HCT116 (cell line): ENCODE measurements around the gene ALG3. TPM values are rescaled to one million over a fixed set of nuclear protein-coding genes. Genes with fewer than 3 reads are reported as not detected.

ENCODE experiments used
- ATAC-seq: fragments of 200-7000 bp; cut with Tn5 transposase; 2 replicates; pipeline ENCODE4 v1.9.1; 2020; ENCODE audit warnings: mild to moderate bottlenecking, moderate library complexity
- Bru-seq: library from RNA; stranded (reverse); fragments of 400-500 nt; gene quantifications from one replicate; lab custom pipeline; 2021; lab: Mats Ljungman, UMichigan
- BruChase-seq, 2 experiments: library from RNA; stranded (reverse); fragments of 400-500 nt; gene quantifications; one replicate each; lab custom pipeline; 2021; lab: Mats Ljungman, UMichigan
- BruUV-seq: library from RNA; stranded (reverse); fragments of 400-500 nt; replicated peaks from 2 replicates; lab custom pipeline; 2021; lab: Mats Ljungman, UMichigan
- CTCF ChIA-PET: fragments of 300-600 bp; sonication (Branson Sonifier 250); formaldehyde crosslinking; loops from one replicate; lab custom pipeline; 2021; ENCODE audit warnings: antibody characterized with exemption; lab: Charles Lee
- POLR2A ChIA-PET: fragments of 300-600, 350-600 bp; sonication (Branson Sonifier 250); formaldehyde crosslinking; loops from one replicate; lab custom pipeline; 2021; ENCODE audit warnings: antibody characterized with exemption; lab: Charles Lee
- RAD21 ChIA-PET, 2 experiments: fragments of 300-600 bp; sonication (Branson Sonifier 250); formaldehyde crosslinking; loops; one replicate each; lab custom pipeline; 2023; ENCODE audit warnings: low total read pairs in 2 of 2; ENCODE audit not compliant: uncharacterized antibody in 2 of 2, unreplicated experiment in 2 of 2, low non-redundant PET in 1 of 2; lab: Charles Lee
- DNase-seq: peaks from one replicate; pipeline ENCODE4 v3.0.0-alpha.2; 2010; ENCODE audit warnings: low read depth, low spot score
- H2AFZ ChIP-seq: fragments of 200-600 bp; shearing (Covaris generic), sonication (generic); 2 replicates; pipeline ENCODE4 v1.6.1; 2017; ENCODE audit warnings: low read depth, mixed run types, mixed read lengths, antibody characterized with exemption, low read length; ENCODE audit not compliant: poor library complexity, severe bottlenecking
- H3K27ac ChIP-seq: 2 replicates; pipeline ENCODE4 v1.5.1; 2012; ENCODE audit warnings: low read depth, low read length
- H3K27me3 ChIP-seq: fragments of 200-600 bp; sonication (generic); 2 replicates; pipeline ENCODE4 v1.6.1; 2016; ENCODE audit warnings: mixed run types, low read length, mixed read lengths; ENCODE audit not compliant: insufficient read depth
- H3K36me3 ChIP-seq, 2 experiments: fragments of 200-500 bp in 1 of 2; fragments of 200-600 bp in 1 of 2; sonication (Bioruptor generic) in 1 of 2; sonication (generic) in 1 of 2; 2 replicates each; pipeline versions ENCODE4 v1.5.1 to v1.6.1; 2014 to 2016; ENCODE audit warnings: low read length in 2 of 2, inconsistent platforms in 1 of 2, mixed read lengths in 1 of 2, mixed run types in 1 of 2; ENCODE audit not compliant: insufficient read depth in 2 of 2, control insufficient read depth in 1 of 2
- H3K4me1 ChIP-seq, 2 experiments: fragments of 200-600 bp in 1 of 2; sonication (generic) in 1 of 2; 2 replicates each; pipeline versions ENCODE4 v1.5.1 to v1.6.1; 2012 to 2017; ENCODE audit warnings: low read length in 2 of 2, inconsistent platforms in 1 of 2, mild to moderate bottlenecking in 1 of 2, mixed read lengths in 1 of 2, mixed run types in 1 of 2, moderate library complexity in 1 of 2; ENCODE audit not compliant: insufficient read depth in 2 of 2, control insufficient read depth in 1 of 2
- H3K4me2 ChIP-seq: fragments of 200-600 bp; sonication (generic); 2 replicates; pipeline ENCODE4 v1.6.1; 2017; ENCODE audit warnings: mixed run types, low read length, mixed read lengths
- H3K4me3 ChIP-seq, 2 experiments: fragments of 200-600 bp in 1 of 2; sonication (generic) in 1 of 2; replicated peaks in 1 of 2; 2 replicates each; pipeline ENCODE4 v1.5.1; 2011 to 2016; ENCODE audit warnings: low read length in 2 of 2, control low read depth in 1 of 2, low read depth in 1 of 2, mild to moderate bottlenecking in 1 of 2, mixed read lengths in 1 of 2, mixed run types in 1 of 2
- H3K79me2 ChIP-seq: fragments of 200-600 bp; sonication (generic); 2 replicates; pipeline ENCODE4 v1.6.1; 2017; ENCODE audit warnings: mild to moderate bottlenecking, mixed run types, low read length, moderate library complexity, mixed read lengths; ENCODE audit not compliant: insufficient read depth
- H3K9ac ChIP-seq: fragments of 200-600 bp; sonication (generic); 2 replicates; pipeline ENCODE4 v1.6.1; 2016; ENCODE audit warnings: low read length, mixed read lengths
- H3K9me2 ChIP-seq: fragments of 200-600 bp; sonication (generic), shearing (Covaris generic); 2 replicates; pipeline ENCODE4 v1.6.1; 2017; ENCODE audit warnings: mixed run types, mild to moderate bottlenecking, moderate library complexity; ENCODE audit not compliant: insufficient read depth
- H3K9me3 ChIP-seq, 2 experiments: fragments of 200-500 bp in 1 of 2; fragments of 200-600 bp in 1 of 2; sonication (Bioruptor generic) in 1 of 2; sonication (generic) in 1 of 2; 2 replicates each; pipeline ENCODE4 v1.6.1; 2014 to 2017; ENCODE audit warnings: low read length in 2 of 2, mixed read lengths in 2 of 2, inconsistent platforms in 1 of 2, low read depth in 1 of 2, mild to moderate bottlenecking in 1 of 2, mixed run types in 1 of 2, moderate library complexity in 1 of 2; ENCODE audit not compliant: control insufficient read depth in 1 of 2, insufficient read depth in 1 of 2
- H4K20me1 ChIP-seq: fragments of 200-600 bp; sonication (generic), shearing (Covaris generic); 2 replicates; pipeline ENCODE4 v1.6.1; 2017; ENCODE audit warnings: mixed run types, mild to moderate bottlenecking, moderate library complexity; ENCODE audit not compliant: insufficient read depth
- CTCF ChIP-seq, 3 experiments: fragments of 200-600 bp in 1 of 3; sonication (generic) in 1 of 3; IDR thresholded peaks in 2 of 3; conservative IDR thresholded peaks in 1 of 3; 2 replicates each; pipeline ENCODE4 v1.5.1; 2012 to 2017; ENCODE audit warnings: low read depth in 2 of 3, low read length in 2 of 3, antibody characterized with exemption in 1 of 3, borderline replicate concordance in 1 of 3, control low read depth in 1 of 3, mild to moderate bottlenecking in 1 of 3, mixed read lengths in 1 of 3, mixed run types in 1 of 3, moderate library complexity in 1 of 3; ENCODE audit not compliant: insufficient read depth in 1 of 3
- JUND ChIP-seq: IDR thresholded peaks from 2 replicates; pipeline ENCODE4 v1.6.1; 2012
- MAX ChIP-seq: IDR thresholded peaks from 2 replicates; pipeline ENCODE4 v1.6.1; 2012
- POLR2A ChIP-seq: IDR thresholded peaks from 2 replicates; pipeline ENCODE4 v1.7.0; 2011; ENCODE audit warnings: borderline replicate concordance; ENCODE audit not compliant: insufficient read depth, insufficient read length; ENCODE audit errors: extremely low read depth
- POLR2AphosphoS5 ChIP-seq: IDR thresholded peaks from 2 replicates; pipeline ENCODE4 v1.6.1; 2011; ENCODE audit warnings: mild to moderate bottlenecking, low read depth, low read length, moderate library complexity
- REST ChIP-seq: IDR thresholded peaks from 2 replicates; pipeline ENCODE4 v1.6.1; 2012; ENCODE audit warnings: low read depth
- SP1 ChIP-seq: IDR thresholded peaks from 2 replicates; pipeline ENCODE4 v1.6.1; 2012; ENCODE audit warnings: low read depth
- TCF7L2 ChIP-seq: IDR thresholded peaks from 2 replicates; pipeline ENCODE4 v1.7.0; 2011; ENCODE audit warnings: borderline replicate concordance, inconsistent platforms; ENCODE audit not compliant: insufficient read depth, insufficient read length; ENCODE audit errors: extremely low read depth
- YY1 ChIP-seq: IDR thresholded peaks from 2 replicates; pipeline ENCODE4 v1.6.1; 2011; ENCODE audit warnings: low read length, low read depth, moderate library complexity, mild to moderate bottlenecking; ENCODE audit not compliant: insufficient replicate concordance; ENCODE audit errors: extremely low read depth
- ZBTB33 ChIP-seq: IDR thresholded peaks from 2 replicates; pipeline ENCODE4 v1.6.1; 2011; ENCODE audit warnings: mild to moderate bottlenecking, low read length, moderate library complexity; ENCODE audit not compliant: insufficient replicate concordance; ENCODE audit errors: extremely low read depth
- ZFX ChIP-seq: fragments of 450-650 bp; IDR thresholded peaks from 2 replicates; pipeline ENCODE4 v1.6.1; 2017
- ZNF274 ChIP-seq: fragments of 200-500 bp; sonication (Bioruptor generic); IDR thresholded peaks from 2 replicates; pipeline ENCODE4 v1.6.1; 2014; ENCODE audit warnings: mild to moderate bottlenecking, low read depth, low read length, inconsistent platforms
- intact Hi-C: fragments of 100-400 bp; cut with micrococcal nuclease; formaldehyde crosslinking; loops from 2 replicates; pipeline ENCODE4 v1.10.0; 2022
- long read RNA-seq: library from polyadenylated mRNA; unstranded; transcript quantifications from one replicate; pipeline ENCODE4 v2.0.0, GENCODE V29; 2021; ENCODE audit not compliant: unreplicated experiment
- polyA plus RNA-seq: library from polyadenylated mRNA; unstranded; fragments of >200 nt; gene quantifications from 2 replicates; pipeline ENCODE4 v1.2.1, GENCODE V29; 2012; ENCODE audit warnings: missing spikeins
- total RNA-seq: library from RNA; stranded (reverse); gene quantifications from one replicate; pipeline ENCODE4 v1.2.1, GENCODE V29; 2021; ENCODE audit not compliant: unreplicated experiment

Gene ALG3
- total RNA-seq (56.6 TPM), Bru-seq, nascent RNA (percentile 80 among the genes with signal in this experiment), BruChase-seq, experiment 1, labeled RNA remaining after a 6-hour chase (percentile 78 among the genes with signal in this experiment), BruChase-seq, experiment 2, labeled RNA remaining after a 2-hour chase (percentile 74 among the genes with signal in this experiment)
- 50.0 and 55.9 TPM in 2 replicates for polyA plus RNA-seq
- long read RNA-seq, transcript ALG3-201 (9 exons, 1,528 nt), result major isoform, 43 of 93 reads
- long read RNA-seq, partial matches to known transcripts, result 4 of 93 reads
- long read RNA-seq, other reads (novel, unspliced or antisense), result 43 of 93 reads

GRCh38 chr3:184248454-184249411, at the start of gene ALG3:
Gene ALG3, minus strand, starts transcription at chr3:184248962. Its CDS starts 22 bp downstream, at chr3:184248940.
- Histone ChIP-seq H3K79me2 (peaks cover 60% of the 10 kb centered on the region), H3K36me3 (peaks cover 13 to 23% of the 10 kb centered on the region in 2 experiments; a peak in 3 of 4 replicates), H3K27me3 (no peaks in the 10 kb centered on the region), H2AFZ (peak within 1 kb of the TSS; percentile 62), H3K9ac (peak within 1 kb of the TSS; percentile 99), H3K4me2 (peak within 1 kb of the TSS; percentile 99), H3K27ac (peak within 1 kb of the TSS; percentile 93), H3K9me3 (no peaks in the 10 kb centered on the region), H3K9me2 (no peaks in the 10 kb centered on the region), H4K20me1 (no peaks in the 10 kb centered on the region), H3K4me1 (peaks cover 3 to 9% of the 10 kb centered on the region in 2 experiments; a peak in 2 of 4 replicates), H3K4me3 (peak within 1 kb of the TSS; percentile 89 to 100)
- RAD21 ChIA-PET, result no interaction called here
- POLR2A ChIA-PET, result no interaction called here
- intact Hi-C loops, result loop anchor here (1.0 to 2.0 kb wide), 3 partner anchors 41 to 104 kb away; no protein-coding TSS in a partner anchor
- BruUV-seq, result TSS peak; percentile 76
- ATAC-seq, result peak; percentile 51
- TF ChIP-seq JUND (no peak), SP1 (no peak), CTCF (IDR thresholded peaks at IDR 0.05 in 2 of 3, conservative IDR thresholded peaks at IDR 0.05 in 1 of 3; ENCODE audit: borderline replicate concordance in 1 of 3, insufficient read depth in 1 of 3, low read depth in 2 of 3, low read length in 2 of 3) (no peak), ZNF274 (no peak), YY1 (peak; percentile 97), POLR2AphosphoS5 (peak; percentile 88), REST (no peak), MAX (no peak), ZFX (peak; percentile 72), TCF7L2 (peak; percentile 50), POLR2A (peak; percentile 85), ZBTB33 (no peak)
- CTCF ChIA-PET, result interaction anchor here (0.8 to 1.1 kb wide), 4 partner anchors 10 to 353 kb away, joined by 3 to 7 read pairs (median 4); no protein-coding TSS in a partner anchor
- DNase-seq, result peak; percentile 80
